Astrocyte (in vitro differentiated cells and primary cell): ENCODE results near the gene TEX26. TPM values are rescaled to one million over a fixed set of nuclear protein-coding genes. Genes with fewer than 3 reads are reported as not detected.

ENCODE experiments used
- DNase-seq: peaks from one replicate; pipeline ENCODE4 v3.0.0-alpha.2; 2010; ENCODE audit warnings: low read depth
- FAIRE-seq: peaks from 2 replicates; lab custom pipeline; 2011; peaks lifted over from hg19 to GRCh38; lab: Jason Lieb, UNC
- H2AFZ ChIP-seq: 2 replicates; pipeline ENCODE4 v1.6.0; 2012; ENCODE audit warnings: low read depth, low read length, inconsistent platforms
- H3K27ac ChIP-seq: 2 replicates; pipeline ENCODE4 v1.5.1; 2011; ENCODE audit warnings: low read depth, low read length, inconsistent platforms
- H3K27me3 ChIP-seq: 2 replicates; pipeline ENCODE4 v1.6.0; 2011; ENCODE audit warnings: low read length, inconsistent platforms; ENCODE audit not compliant: insufficient read depth
- H3K36me3 ChIP-seq: 2 replicates; pipeline ENCODE4 v1.5.1; 2011; ENCODE audit warnings: low read length, inconsistent platforms; ENCODE audit not compliant: insufficient read depth
- H3K4me1 ChIP-seq: 2 replicates; pipeline ENCODE4 v1.5.1; 2011; ENCODE audit warnings: low read length, inconsistent platforms; ENCODE audit not compliant: insufficient read depth
- H3K4me2 ChIP-seq: 2 replicates; pipeline ENCODE4 v1.6.0; 2012; ENCODE audit warnings: low read length, inconsistent platforms
- H3K4me3 ChIP-seq: 2 replicates; pipeline ENCODE4 v1.5.1; 2011; ENCODE audit warnings: low read depth, mild to moderate bottlenecking, low read length, inconsistent platforms; ENCODE audit not compliant: insufficient read depth
- H3K79me2 ChIP-seq: 2 replicates; pipeline ENCODE4 v1.6.0; 2012; ENCODE audit warnings: mild to moderate bottlenecking, low read length, inconsistent platforms; ENCODE audit not compliant: insufficient read depth
- H3K9ac ChIP-seq: 2 replicates; pipeline ENCODE4 v1.6.0; 2012; ENCODE audit warnings: mild to moderate bottlenecking, low read length, inconsistent platforms
- H3K9me3 ChIP-seq: 2 replicates; pipeline ENCODE4 v1.5.1; 2012; ENCODE audit warnings: low read depth, mild to moderate bottlenecking, low read length, inconsistent platforms; ENCODE audit not compliant: insufficient read depth
- H4K20me1 ChIP-seq: 2 replicates; pipeline ENCODE4 v1.6.0; 2012; ENCODE audit warnings: low read length, inconsistent platforms; ENCODE audit not compliant: insufficient read depth
- H3K27ac Mint-ChIP-seq: one replicate; pipeline ENCODE4 v1.8.0; 2021; ENCODE audit warnings: mild to moderate bottlenecking, mixed read lengths; ENCODE audit not compliant: unreplicated experiment
- H3K27me3 Mint-ChIP-seq: one replicate; pipeline ENCODE4 v1.8.0; 2021; ENCODE audit warnings: low read depth, mixed read lengths; ENCODE audit not compliant: unreplicated experiment
- H3K36me3 Mint-ChIP-seq: one replicate; pipeline ENCODE4 v1.8.0; 2021; ENCODE audit warnings: low read depth, mixed read lengths; ENCODE audit not compliant: unreplicated experiment
- H3K4me1 Mint-ChIP-seq: one replicate; pipeline ENCODE4 v1.8.0; 2021; ENCODE audit warnings: low read depth, mixed read lengths; ENCODE audit not compliant: unreplicated experiment
- H3K4me3 Mint-ChIP-seq: one replicate; pipeline ENCODE4 v1.8.0; 2021; ENCODE audit warnings: mild to moderate bottlenecking, moderate library complexity, mixed read lengths; ENCODE audit not compliant: unreplicated experiment
- H3K9me3 Mint-ChIP-seq: one replicate; pipeline ENCODE4 v1.8.0; 2021; ENCODE audit warnings: mild to moderate bottlenecking, mixed read lengths; ENCODE audit not compliant: unreplicated experiment
- CTCF ChIP-seq: IDR thresholded peaks from 2 replicates; pipeline ENCODE4 v1.5.1; 2011; ENCODE audit warnings: low read depth, mild to moderate bottlenecking, inconsistent platforms, low read length, moderate library complexity; ENCODE audit not compliant: insufficient read depth
- EZH2 ChIP-seq: IDR thresholded peaks from 2 replicates; pipeline ENCODE4 v1.6.1; 2012; ENCODE audit warnings: mild to moderate bottlenecking, low read length, inconsistent platforms; ENCODE audit not compliant: insufficient read depth
- total RNA-seq: library from RNA; stranded (reverse); gene quantifications from 2 replicates; pipeline ENCODE4 v1.2.1, GENCODE V29; 2021

Gene TEX26
- total RNA-seq, 1 donor from 2014 or later: not detected

GRCh38 chr13:30991922-30992321, 59.5 kb downstream of the TEX26 start:
- H3K4me1 Mint-ChIP-seq: peaks cover 9% of the 10 kb centered on the region

GRCh38 chr13:30995331-30995730, 62.9 kb downstream of the TEX26 start:
- H3K36me3 ChIP-seq: no peaks in the 10 kb centered on the region
- no peaks in the 10 kb centered on the region for H3K4me1 ChIP-seq
- no peak overlapping the region for H3K9ac ChIP-seq
- H4K20me1 ChIP-seq: no peaks in the 10 kb centered on the region
- H3K4me3 ChIP-seq: no peak overlapping the region
- H3K27ac Mint-ChIP-seq: no peak overlapping the region
- H3K9me3 Mint-ChIP-seq: peaks cover 3% of the 10 kb centered on the region
- peaks cover 2% of the 10 kb centered on the region for H3K27me3 Mint-ChIP-seq
- no peak overlapping the region for H2AFZ ChIP-seq
- H3K27ac ChIP-seq: no peak overlapping the region
- H3K4me2 ChIP-seq: no peak overlapping the region
- no peaks in the 10 kb centered on the region for H3K9me3 ChIP-seq
- H3K27me3 ChIP-seq: peaks cover 3% of the 10 kb centered on the region
- no peaks in the 10 kb centered on the region for H3K4me1 Mint-ChIP-seq
- no peaks in the 10 kb centered on the region for H3K79me2 ChIP-seq
- no peak for DNase-seq
- H3K4me3 Mint-ChIP-seq: no peak overlapping the region
- H3K36me3 Mint-ChIP-seq: no peaks in the 10 kb centered on the region
- TF ChIP-seq EZH2: no peak
- TF ChIP-seq CTCF: no peak
- no peak for FAIRE-seq

More at GRCh38 chr13:30991922-30992321, 59.5 kb downstream of the TEX26 start:
- H3K4me1 ChIP-seq: no peaks in the 10 kb centered on the region
- Mint-ChIP-seq H3K4me3 (no peak overlapping the region), H3K27ac (no peak overlapping the region), H3K27me3 (peaks cover 2% of the 10 kb centered on the region), H3K36me3 (no peaks in the 10 kb centered on the region), H3K9me3 (peaks cover 3% of the 10 kb centered on the region)
- FAIRE-seq (no peak), DNase-seq (no peak)
- no peak overlapping the region for H3K9ac ChIP-seq
- no peak overlapping the region for H3K4me3 ChIP-seq
- no peaks in the 10 kb centered on the region for H4K20me1 ChIP-seq
- TF ChIP-seq EZH2: no peak
- TF ChIP-seq CTCF: no peak
- H3K79me2 ChIP-seq: no peaks in the 10 kb centered on the region
- no peaks in the 10 kb centered on the region for H3K9me3 ChIP-seq
- H3K27ac ChIP-seq: no peak overlapping the region
- H3K27me3 ChIP-seq: no peaks in the 10 kb centered on the region
- no peaks in the 10 kb centered on the region for H3K36me3 ChIP-seq
- no peak overlapping the region for H2AFZ ChIP-seq
- H3K4me2 ChIP-seq: no peak overlapping the region

GRCh38 chr13:30997697-30998096, 65.2 kb downstream of the TEX26 start:
- H3K4me3 Mint-ChIP-seq: no peak overlapping the region
- no peaks in the 10 kb centered on the region for H3K79me2 ChIP-seq
- H3K27me3 ChIP-seq: peaks cover 3% of the 10 kb centered on the region
- DNase-seq (no peak), FAIRE-seq (no peak)
- H3K27me3 Mint-ChIP-seq: peaks cover 7% of the 10 kb centered on the region
- no peaks in the 10 kb centered on the region for H3K9me3 Mint-ChIP-seq
- no peak overlapping the region for H3K27ac ChIP-seq
- peaks cover 4% of the 10 kb centered on the region for H3K4me1 ChIP-seq
- no peaks in the 10 kb centered on the region for H3K36me3 ChIP-seq
- H3K27ac Mint-ChIP-seq: no peak overlapping the region
- no peak overlapping the region for H3K4me2 ChIP-seq
- H4K20me1 ChIP-seq: no peaks in the 10 kb centered on the region
- peaks cover 1% of the 10 kb centered on the region for H3K4me1 Mint-ChIP-seq
- H3K36me3 Mint-ChIP-seq: no peaks in the 10 kb centered on the region
- H3K9ac ChIP-seq: no peak overlapping the region
- H3K4me3 ChIP-seq: no peak overlapping the region
- H3K9me3 ChIP-seq: no peaks in the 10 kb centered on the region
- no peak overlapping the region for H2AFZ ChIP-seq
- no peak for TF ChIP-seq CTCF
- no peak for TF ChIP-seq EZH2
